ENCODE data around the gene NTRK3. TPM values are rescaled to one million over a fixed set of nuclear protein-coding genes. Genes with fewer than 3 reads are reported as not detected.

Gene NTRK3
- total and polyA plus RNA-seq, 10 donors = 0.33 to 6.6 (median 2.1) TPM

- intact Hi-C loops (cut with DNase I; ENCODE audit: low total_unique reads) = no loop called here
- WGBS, 5 donors = 87 to 92% (median 89%) methylated on average over 2 of the region's 2 CpGs
- TF ChIP-seq POLR2AphosphoS5 (IDR thresholded peaks at IDR 0.05) (no peak), CTCF (IDR thresholded peaks at IDR 0.05 in 8 of 11, conservative IDR thresholded peaks at IDR 0.05 in 3 of 11) (no peak), POLR2A (IDR thresholded peaks at IDR 0.05) (no peak)
Observed at GRCh38 chr15:88121968-88122530, 134.5 kb downstream of the NTRK3 start.

GRCh38 chr15:88120026-88120425, 136.5 kb downstream of the NTRK3 start:
- no peak for DNase-seq
- Histone ChIP-seq H3K27me3 (replicated peaks in 1 of 7) (peaks cover 0 to 18% (median 0%) of the 10 kb centered on the region in 7 donors), H3K4me3 (no peak overlapping the region), H3K4me1 (no peaks in the 10 kb centered on the region), H3K36me3 (no peaks in the 10 kb centered on the region), H3K9me3 (no peaks in the 10 kb centered on the region), H3K27ac (no peak overlapping the region)
- TF ChIP-seq POLR2A (IDR thresholded peaks at IDR 0.05) (no peak), POLR2AphosphoS5 (IDR thresholded peaks at IDR 0.05) (no peak), CTCF (IDR thresholded peaks at IDR 0.05 in 8 of 11, conservative IDR thresholded peaks at IDR 0.05 in 3 of 11) (no peak)
- intact Hi-C loops (cut with DNase I; ENCODE audit: low total_unique reads) = no loop called here
- 60 to 85% (median 76%) methylated on average over 3 of the region's 3 CpGs for WGBS, 5 donors

More at GRCh38 chr15:88121968-88122530, 134.5 kb downstream of the NTRK3 start:
- Histone ChIP-seq H3K9me3 (no peaks in the 10 kb centered on the region), H3K4me3 (no peak overlapping the region), H3K4me1 (no peaks in the 10 kb centered on the region), H3K36me3 (no peaks in the 10 kb centered on the region), H3K27me3 (replicated peaks in 1 of 7) (peaks cover 0 to 10% (median 0%) of the 10 kb centered on the region in 7 donors), H3K27ac (no peak overlapping the region)
- no peak for DNase-seq

- Histone ChIP-seq H3K9me3 (no peaks in the 10 kb centered on the region), H3K36me3 (no peaks in the 10 kb centered on the region), H3K27me3 (replicated peaks in 1 of 7) (peaks cover 0 to 18% (median 0%) of the 10 kb centered on the region in 7 donors), H3K4me1 (no peaks in the 10 kb centered on the region), H3K4me3 (no peak overlapping the region), H3K27ac (no peak overlapping the region)
- intact Hi-C loops (cut with DNase I; ENCODE audit: low total_unique reads) = no loop called here
- DNase-seq = no peak
- no peak for TF ChIP-seq POLR2A (IDR thresholded peaks at IDR 0.05)
- TF ChIP-seq POLR2AphosphoS5 (IDR thresholded peaks at IDR 0.05) = no peak
- TF ChIP-seq CTCF (IDR thresholded peaks at IDR 0.05 in 8 of 11, conservative IDR thresholded peaks at IDR 0.05 in 3 of 11) = no peak
- WGBS, 5 donors = 62 to 84% (median 78%) methylated on average over 7 of the region's 7 CpGs
Observed at GRCh38 chr15:88118741-88119140, 137.8 kb downstream of the NTRK3 start.

- intact Hi-C loops (cut with DNase I; ENCODE audit: low total_unique reads) = no loop called here
- H3K4me1 ChIP-seq = no peaks in the 10 kb centered on the region
- H3K36me3 ChIP-seq = no peaks in the 10 kb centered on the region
- no peak overlapping the region for H3K27ac ChIP-seq
- peaks cover 0 to 18% (median 0%) of the 10 kb centered on the region in 7 donors for H3K27me3 ChIP-seq (replicated peaks in 1 of 7)
- no peak for DNase-seq
- TF ChIP-seq CTCF (IDR thresholded peaks at IDR 0.05 in 8 of 11, conservative IDR thresholded peaks at IDR 0.05 in 3 of 11) (no peak), POLR2AphosphoS5 (IDR thresholded peaks at IDR 0.05) (no peak), POLR2A (IDR thresholded peaks at IDR 0.05) (no peak)
- H3K9me3 ChIP-seq = no peaks in the 10 kb centered on the region
- no peak overlapping the region for H3K4me3 ChIP-seq
- 85 to 91% (median 88%) methylated on average over 6 of the region's 6 CpGs for WGBS, 5 donors
Observed at GRCh38 chr15:88118035-88118434, 138.5 kb downstream of the NTRK3 start.
